Posterior vena cava (tissue), 2 donors: ENCODE results near the gene GUCY1A2. TPM values are rescaled to one million over a fixed set of nuclear protein-coding genes. Genes with fewer than 3 reads are reported as not detected.
"Not testable (repeated sequence)": the region's sequence is repeated elsewhere in the genome, so short reads cannot be mapped to it uniquely, and the experiment has no call there.

Experiments used
- DNase-seq: peaks from one replicate; pipeline ENCODE4 v3.0.0-alpha.2; 2020; ENCODE audit warnings: low spot score
- intact Hi-C, 2 donors: fragments of 100-400 bp; cut with DNase I; formaldehyde crosslinking; loops; one replicate each; pipeline versions ENCODE4 v1.14.1 to v1.14.2; 2022 to 2023
- long read RNA-seq, 2 donors: library from polyadenylated mRNA; unstranded; transcript quantifications; one replicate each; pipeline ENCODE4 v2.0.0, GENCODE V29; 2020 to 2021
- total RNA-seq, 2 donors: library from RNA; stranded (reverse); fragmentation: NEBNext Ultra II Directional; extraction: Animal tissue kit (Norgen Biotek cat#: 25700); gene quantifications; one replicate each; pipeline ENCODE4 v1.2.1, GENCODE V29; 2021
- donor health status: DM: yes; HTN: yes; CAD: no.
- donor health status: DM: yes; HTN: yes; CAD: no.

GUCY1A2 gene, protein sequence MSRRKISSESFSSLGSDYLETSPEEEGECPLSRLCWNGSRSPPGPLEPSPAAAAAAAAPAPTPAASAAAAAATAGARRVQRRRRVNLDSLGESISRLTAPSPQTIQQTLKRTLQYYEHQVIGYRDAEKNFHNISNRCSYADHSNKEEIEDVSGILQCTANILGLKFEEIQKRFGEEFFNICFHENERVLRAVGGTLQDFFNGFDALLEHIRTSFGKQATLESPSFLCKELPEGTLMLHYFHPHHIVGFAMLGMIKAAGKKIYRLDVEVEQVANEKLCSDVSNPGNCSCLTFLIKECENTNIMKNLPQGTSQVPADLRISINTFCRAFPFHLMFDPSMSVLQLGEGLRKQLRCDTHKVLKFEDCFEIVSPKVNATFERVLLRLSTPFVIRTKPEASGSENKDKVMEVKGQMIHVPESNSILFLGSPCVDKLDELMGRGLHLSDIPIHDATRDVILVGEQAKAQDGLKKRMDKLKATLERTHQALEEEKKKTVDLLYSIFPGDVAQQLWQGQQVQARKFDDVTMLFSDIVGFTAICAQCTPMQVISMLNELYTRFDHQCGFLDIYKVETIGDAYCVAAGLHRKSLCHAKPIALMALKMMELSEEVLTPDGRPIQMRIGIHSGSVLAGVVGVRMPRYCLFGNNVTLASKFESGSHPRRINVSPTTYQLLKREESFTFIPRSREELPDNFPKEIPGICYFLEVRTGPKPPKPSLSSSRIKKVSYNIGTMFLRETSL
- 10 to 100 TPM; 34.1 to 63.8 TPM for total RNA-seq
- long read RNA-seq, donor 1, partial matches to known transcripts, result 1 of 8 reads
- long read RNA-seq, donor 1, other reads (novel, unspliced or antisense), result 7 of 8 reads
- long read RNA-seq, donor 2, partial matches to known transcripts, result 1 of 2 reads
- long read RNA-seq, donor 2, other reads (novel, unspliced or antisense), result 1 of 2 reads

DNA sequence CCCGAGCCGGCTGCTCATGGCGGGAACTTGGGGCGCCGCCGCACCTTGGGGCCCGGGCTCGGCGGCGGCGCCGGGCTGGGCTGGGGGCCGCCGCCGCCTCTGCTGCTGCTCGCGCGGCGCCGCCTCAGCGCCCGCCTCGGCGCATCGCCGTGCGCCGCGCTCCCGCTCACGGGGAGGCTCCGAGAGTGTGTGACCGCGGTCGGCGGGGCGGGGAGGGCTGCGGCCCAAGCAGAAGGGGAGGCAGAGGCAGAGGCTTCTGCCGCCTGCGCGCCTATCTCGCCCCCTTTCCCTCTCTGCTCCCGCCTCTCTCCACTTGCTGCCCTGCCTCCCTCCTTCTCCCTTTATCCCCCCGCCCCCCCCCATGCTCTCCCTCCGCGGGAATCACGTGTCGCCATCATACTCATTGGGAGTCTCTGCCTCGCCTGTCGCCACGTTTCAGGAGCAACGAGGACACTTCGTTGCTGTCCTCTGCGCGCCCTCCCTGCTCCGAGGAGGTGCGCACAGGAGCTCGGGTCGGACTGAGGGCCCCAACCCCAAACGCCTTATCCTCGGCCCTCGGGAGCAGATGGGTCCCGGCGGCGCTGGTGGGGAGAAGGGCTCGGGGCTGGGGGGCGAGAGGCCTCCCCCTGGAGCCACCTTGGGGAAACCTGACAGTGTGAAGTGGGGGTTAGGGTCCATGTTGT is at the start of gene GUCY1A2:
Gene GUCY1A2, minus strand, starts transcription at position 258 of the 683 bp plus-strand sequence. CDS start 421 bp downstream, outside the sequence.
- DNase-seq, result peak; percentile 79
- intact Hi-C loops, result loop anchor here (10.0 kb wide), 1 partner anchor 294 kb away; no protein-coding TSS in a partner anchor

DNA sequence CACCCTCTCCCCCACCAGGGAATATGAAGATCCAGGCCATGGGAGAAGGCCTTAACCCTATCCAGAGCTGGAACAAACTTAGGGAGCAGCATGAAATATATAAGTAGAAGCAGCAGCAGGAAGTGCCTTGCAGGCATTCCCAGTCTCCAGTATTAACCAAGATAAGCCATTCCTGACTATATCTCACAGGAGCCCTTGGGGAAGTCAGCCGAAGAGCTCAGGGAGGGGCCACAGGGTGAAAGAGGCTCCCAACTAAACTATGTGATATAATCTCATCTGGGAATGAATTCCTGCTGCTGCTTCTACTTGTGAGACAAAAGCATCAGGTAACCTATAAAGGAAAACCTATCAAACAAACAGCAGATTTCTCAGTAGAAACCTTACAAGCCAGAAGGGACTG is 36.1 kb upstream of the GUCY1A2 start:
- intact Hi-C loops, result no loop called here

GRCh38 chr11:107051332-107051731 is 33.1 kb upstream of the GUCY1A2 start:
- intact Hi-C loops, DNase-seq: not testable (repeated sequence)

More for the DNA sequence above, 36.1 kb upstream of the GUCY1A2 start:
- no peak for DNase-seq

DNA sequence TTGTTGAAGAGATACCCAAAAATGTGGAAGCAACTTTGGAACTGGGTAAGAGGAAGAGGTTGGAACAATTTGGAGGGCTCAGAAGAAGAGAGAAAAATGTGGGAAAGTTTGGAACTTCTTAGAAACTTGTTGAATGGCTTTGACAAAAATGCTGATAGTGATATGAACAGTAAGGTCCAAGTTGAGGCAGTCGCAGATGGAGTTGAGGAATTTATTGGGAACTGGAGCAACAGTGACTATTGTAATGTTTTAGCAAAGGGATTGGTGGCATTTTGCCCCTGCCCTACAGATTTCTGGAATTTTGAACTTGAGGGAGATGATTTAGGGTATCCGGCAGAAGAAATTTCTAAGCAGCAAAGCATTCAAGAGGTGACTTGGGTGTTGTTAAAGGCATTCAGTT is 32.6 kb upstream of the GUCY1A2 start:
- intact Hi-C loops, DNase-seq: not testable (repeated sequence)

DNA sequence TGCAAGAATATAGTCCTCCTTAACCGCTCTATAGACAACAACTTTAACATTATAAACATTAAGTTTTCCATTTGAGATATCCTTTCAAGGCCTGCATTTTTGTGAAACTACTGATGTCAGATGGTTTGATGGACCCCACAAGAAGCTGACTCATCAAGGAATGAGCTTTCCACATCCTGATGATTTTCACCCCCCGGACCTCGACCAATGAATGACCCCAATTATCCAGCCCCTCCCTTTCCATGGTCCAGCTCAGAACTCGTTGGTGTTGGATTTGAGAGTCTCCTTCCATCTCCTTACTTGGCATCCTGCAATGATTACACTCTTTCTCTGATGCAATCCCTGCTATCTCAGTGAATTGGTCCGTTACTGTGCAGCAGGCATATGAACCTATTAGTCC is 31.8 kb upstream of the GUCY1A2 start:
- intact Hi-C loops, result no loop called here
- DNase-seq, result no peak

GRCh38 chr11:107044503-107044902 is 26.2 kb upstream of the GUCY1A2 start:
- intact Hi-C loops, result loop anchor here in 1 of 2 donors (10.0 kb wide), 1 partner anchor 1880 kb away; no protein-coding TSS in a partner anchor
- DNase-seq, result no peak

- no peak for DNase-seq
These were observed 25.1 kb upstream of the GUCY1A2 start for GRCh38 chr11:107043242-107044006.

DNA sequence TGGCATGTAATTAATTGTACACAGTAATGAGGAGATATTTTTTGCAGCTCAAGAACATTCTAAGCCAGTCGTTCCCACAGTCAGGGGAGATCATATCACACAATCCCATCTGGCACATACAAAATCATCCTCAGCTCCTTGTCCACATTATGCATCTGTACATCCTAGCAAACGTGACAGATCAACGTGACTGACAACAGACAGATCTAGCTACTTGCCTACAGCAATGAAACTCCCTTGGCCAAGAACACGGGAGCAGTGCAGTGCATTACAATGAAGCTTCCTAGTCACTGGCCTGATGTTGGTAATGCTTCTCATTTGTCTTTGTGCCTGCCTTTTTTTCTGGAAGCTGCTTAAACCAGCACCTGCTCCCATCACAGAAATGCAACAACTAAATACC is 24.5 kb upstream of the GUCY1A2 start:
- DNase-seq, result no peak
- intact Hi-C loops, result loop anchor here in 1 of 2 donors (10.0 kb wide), 1 partner anchor 1882 kb away; no protein-coding TSS in a partner anchor

More at GRCh38 chr11:107043242-107044006, 25.1 kb upstream of the GUCY1A2 start:
- intact Hi-C loops, result loop anchor here in 1 of 2 donors (10.0 kb wide), 1 partner anchor 1881 kb away; no protein-coding TSS in a partner anchor

GRCh38 chr11:107041088-107041444 is 22.8 kb upstream of the GUCY1A2 start:
- intact Hi-C loops, result loop anchor here in 1 of 2 donors (10.0 kb wide), 1 partner anchor 1884 kb away; no protein-coding TSS in a partner anchor
- no peak for DNase-seq

DNA sequence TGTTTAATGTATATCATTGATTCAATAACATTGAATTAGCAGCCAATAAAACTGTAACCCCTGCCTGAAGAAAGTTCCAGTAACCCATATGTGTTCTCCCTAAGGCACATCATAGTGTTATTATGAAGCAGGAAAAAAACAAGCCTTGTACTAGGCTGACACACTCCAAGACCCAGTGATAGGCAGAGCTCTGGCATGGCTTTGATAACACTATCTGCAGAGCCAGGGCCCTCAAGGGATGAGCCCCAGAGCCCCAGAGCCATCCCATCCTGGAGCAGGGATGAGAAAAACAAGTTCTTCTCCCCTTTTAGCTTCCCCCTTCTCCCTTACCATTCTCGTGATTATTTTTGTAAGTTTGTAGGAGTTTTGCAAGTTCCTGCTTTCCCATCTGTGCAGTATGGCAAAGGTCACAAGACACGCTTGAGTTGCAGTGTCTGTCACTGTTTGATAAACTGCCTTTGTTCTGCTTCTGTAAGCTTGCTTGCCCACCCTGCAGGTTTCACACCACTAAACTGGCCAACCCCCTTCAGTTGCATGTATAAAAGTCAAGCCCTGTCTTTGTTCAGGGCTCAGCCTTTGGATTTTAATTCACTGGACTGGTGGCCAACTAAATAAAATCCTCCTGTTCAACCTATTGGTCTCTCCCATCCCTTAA is 22.3 kb upstream of the GUCY1A2 start:
- intact Hi-C loops, result loop anchor here in 1 of 2 donors (10.0 kb wide), 1 partner anchor 1884 kb away; no protein-coding TSS in a partner anchor
- no peak for DNase-seq

DNA sequence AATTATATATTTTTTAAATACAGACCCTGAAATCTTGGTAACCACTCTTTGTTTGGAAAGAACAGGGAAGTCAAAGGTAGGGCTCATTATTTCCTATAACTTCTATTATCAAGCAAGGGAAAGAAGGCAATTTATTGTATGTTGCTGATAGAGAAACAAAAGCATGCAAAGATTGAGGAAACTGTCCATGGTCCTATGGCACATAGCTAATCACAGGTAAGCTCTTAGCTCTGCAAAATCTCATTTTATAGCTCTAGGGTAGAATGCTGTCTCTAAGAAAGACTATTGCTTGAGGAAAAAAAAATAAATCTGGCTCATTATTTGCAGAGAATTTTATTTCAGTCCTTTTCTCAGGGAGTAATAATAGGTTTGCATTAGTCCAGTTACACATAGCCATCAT is 7.4 kb upstream of the GUCY1A2 start:
- intact Hi-C loops, result no loop called here
- DNase-seq, result no peak

- intact Hi-C loops, result no loop called here
- DNase-seq, result no peak
These were observed 2.3 kb upstream of the GUCY1A2 start for GRCh38 chr11:107020594-107020993.

- peak; percentile 89 for DNase-seq
- intact Hi-C loops, result loop anchor here (10.0 kb wide), 1 partner anchor 294 kb away; no protein-coding TSS in a partner anchor
These were observed 722 bp upstream of the GUCY1A2 start for GRCh38 chr11:107018902-107019493.

DNA sequence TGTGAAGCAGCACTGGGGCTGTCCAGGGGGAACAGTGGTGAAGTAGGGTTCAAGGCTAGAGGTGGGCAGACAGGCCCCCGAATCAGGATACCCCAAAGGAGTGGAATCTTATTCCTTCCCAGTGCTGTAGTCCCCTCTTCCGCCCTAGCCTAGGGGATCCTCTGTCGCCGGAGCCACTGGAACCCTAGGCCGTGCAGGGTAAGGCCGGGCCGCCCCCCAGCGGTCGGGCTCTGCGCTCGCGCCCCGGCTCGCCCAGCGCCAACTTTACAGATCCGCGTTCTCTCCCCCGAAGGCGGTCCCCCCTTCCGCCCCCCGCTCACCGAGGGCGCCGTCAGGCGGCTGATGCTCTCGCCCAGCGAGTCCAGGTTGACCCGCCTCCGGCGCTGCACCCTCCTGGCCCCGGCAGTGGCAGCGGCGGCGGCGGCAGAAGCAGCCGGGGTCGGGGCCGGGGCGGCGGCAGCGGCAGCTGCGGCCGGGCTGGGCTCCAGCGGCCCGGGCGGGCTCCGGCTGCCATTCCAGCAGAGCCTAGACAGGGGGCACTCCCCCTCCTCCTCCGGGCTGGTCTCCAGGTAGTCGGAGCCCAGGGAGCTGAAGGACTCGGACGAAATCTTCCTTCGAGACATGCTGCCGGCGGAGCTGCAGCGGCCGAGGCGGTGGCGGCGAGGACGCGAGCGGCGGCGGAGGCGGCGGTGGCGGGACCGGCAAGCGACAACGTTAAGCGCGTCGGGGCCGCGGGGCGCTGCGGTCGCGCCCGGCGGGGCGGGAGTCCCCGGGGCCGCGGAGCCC is 650 bp downstream of the GUCY1A2 start:
- intact Hi-C loops, result loop anchor here (10.0 kb wide), 1 partner anchor 293 kb away; no protein-coding TSS in a partner anchor
- peak; percentile 86 for DNase-seq

- intact Hi-C loops, result loop anchor here (10.0 kb wide), 1 partner anchor 292 kb away; no protein-coding TSS in a partner anchor
- no peak for DNase-seq
These were observed 1.2 kb downstream of the GUCY1A2 start for GRCh38 chr11:107017104-107017432.

DNA sequence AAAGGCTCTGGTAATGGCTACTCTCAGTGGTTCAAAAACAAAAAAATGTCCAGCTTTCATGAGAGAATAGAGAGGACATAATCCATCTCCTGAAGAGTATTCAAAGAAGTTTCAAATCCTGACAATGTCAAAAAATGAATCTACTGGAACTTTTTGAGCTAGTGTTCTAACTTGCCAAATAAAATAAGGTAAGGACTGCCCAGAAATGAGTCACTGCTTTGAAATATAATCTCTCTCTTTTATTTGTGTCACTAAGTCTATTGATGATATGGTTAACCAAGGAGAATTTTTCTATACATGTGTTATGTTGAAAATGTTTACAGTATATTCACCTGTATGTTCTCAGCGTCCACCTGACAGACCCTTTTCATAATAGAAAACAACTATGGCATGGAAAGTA is 3.4 kb downstream of the GUCY1A2 start:
- intact Hi-C loops, result loop anchor here (10.0 kb wide), 1 partner anchor 290 kb away; no protein-coding TSS in a partner anchor
- DNase-seq, result no peak
